GM06990 (cell line): ENCODE measurements around the gene RFTN2.

Source experiments
- DNase-seq: peaks from one replicate; pipeline ENCODE4 v3.0.0-alpha.2; 2011; ENCODE audit not compliant: insufficient read length; ENCODE audit errors: extremely low read depth
- H3K27me3 ChIP-seq: replicated peaks from 2 replicates; pipeline ENCODE4 v1.6.0; 2011; ENCODE audit warnings: low read length; ENCODE audit not compliant: control insufficient read depth, insufficient read depth
- H3K36me3 ChIP-seq: 2 replicates; pipeline ENCODE4 v1.5.1; 2011; ENCODE audit warnings: low read length; ENCODE audit not compliant: control insufficient read depth, insufficient read depth
- H3K4me3 ChIP-seq: replicated peaks from 2 replicates; pipeline ENCODE4 v1.5.1; 2011; ENCODE audit warnings: low read depth, mild to moderate bottlenecking, control low read depth, low read length
- CTCF ChIP-seq: IDR thresholded peaks from 2 replicates; pipeline ENCODE4 v1.5.1; 2011; ENCODE audit warnings: low read length, control low read depth, mild to moderate bottlenecking, inconsistent platforms; ENCODE audit not compliant: insufficient read depth, poor library complexity, severe bottlenecking

Gene RFTN2

GRCh38 chr2:197669077-197669476, 6.3 kb downstream of the RFTN2 start:
- no peaks in the 10 kb centered on the region for H3K27me3 ChIP-seq
- H3K4me3 ChIP-seq = no peak overlapping the region
- no peak for DNase-seq
- TF ChIP-seq CTCF = no peak
- H3K36me3 ChIP-seq = no peaks in the 10 kb centered on the region

GRCh38 chr2:197668296-197668695, 7.1 kb downstream of the RFTN2 start:
- Histone ChIP-seq H3K27me3 (no peaks in the 10 kb centered on the region), H3K4me3 (no peak overlapping the region), H3K36me3 (no peaks in the 10 kb centered on the region)
- no peak for DNase-seq
- no peak for TF ChIP-seq CTCF

- Histone ChIP-seq H3K36me3 (no peaks in the 10 kb centered on the region), H3K27me3 (no peaks in the 10 kb centered on the region), H3K4me3 (no peak overlapping the region)
- TF ChIP-seq CTCF = no peak
- DNase-seq = no peak
Measured at GRCh38 chr2:197666277-197666676, 9.1 kb downstream of the RFTN2 start.

- Histone ChIP-seq H3K4me3 (no peak overlapping the region), H3K27me3 (no peaks in the 10 kb centered on the region), H3K36me3 (no peaks in the 10 kb centered on the region)
- no peak for TF ChIP-seq CTCF
- no peak for DNase-seq
Measured at GRCh38 chr2:197661626-197662025, 13.8 kb downstream of the RFTN2 start.

- H3K27me3 ChIP-seq = no peaks in the 10 kb centered on the region
- H3K36me3 ChIP-seq = no peaks in the 10 kb centered on the region
- DNase-seq = no peak
- no peak for TF ChIP-seq CTCF
- no peak overlapping the region for H3K4me3 ChIP-seq
Measured at GRCh38 chr2:197657562-197657961, 17.8 kb downstream of the RFTN2 start.

- Histone ChIP-seq H3K36me3 (no peaks in the 10 kb centered on the region), H3K27me3 (no peaks in the 10 kb centered on the region), H3K4me3 (no peak overlapping the region)
- DNase-seq = no peak
- TF ChIP-seq CTCF = no peak
Measured at GRCh38 chr2:197647961-197648690, 27.3 kb downstream of the RFTN2 start.
